Measurements from ENCODE around the gene FRZB. TPM values are rescaled to one million over a fixed set of nuclear protein-coding genes. Genes with fewer than 3 reads are reported as not detected.

The FRZB gene
- total RNA-seq, 1 experiment from 2014 or later, result 1.8 TPM

DNA sequence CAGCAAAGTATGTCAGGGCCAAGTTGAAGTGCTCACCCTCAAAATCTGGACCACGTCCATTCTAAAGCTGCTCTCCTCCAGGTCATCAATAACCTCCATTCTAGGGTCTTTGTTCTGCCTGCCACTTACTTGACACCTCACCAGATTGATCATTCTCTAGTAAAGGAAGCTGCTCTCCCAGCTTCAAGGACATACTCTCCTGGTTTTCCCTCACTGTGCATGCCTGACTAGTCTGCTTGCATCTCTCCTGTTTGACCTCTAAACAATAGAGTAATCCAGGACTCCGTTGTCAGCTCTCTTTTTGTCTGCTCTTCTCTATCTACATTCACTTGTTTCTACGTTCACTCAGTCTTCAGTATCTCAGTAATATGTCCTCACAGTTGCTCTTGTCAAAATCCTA, 59.1 kb downstream of the FRZB start:
- no peak for DNase-seq (ENCODE audit: low spot score)
- TF ChIP-seq EZH2 (IDR thresholded peaks at IDR 0.05; ENCODE audit: borderline replicate concordance, low read depth, low read length, poor library complexity, severe bottlenecking) (no peak), CTCF (conservative IDR thresholded peaks at IDR 0.05; ENCODE audit: low read depth, low read length) (no peak)
- intact Hi-C loops (cut with micrococcal nuclease; ENCODE audit: unreplicated experiment), result no loop called here
- no peaks in the 10 kb centered on the region for H3K27me3 ChIP-seq (replicated peaks; ENCODE audit: insufficient read depth, low read depth, low read length, poor library complexity)
- H3K9me3 ChIP-seq (ENCODE audit: low read depth, low read length, poor library complexity, severe bottlenecking), result no peaks in the 10 kb centered on the region
- H3K27ac ChIP-seq (ENCODE audit: low read depth, low read length, poor library complexity, severe bottlenecking), result no peak overlapping the region
- no TSS peak for BruUV-seq (replicated peaks)
- POLR2A ChIA-PET (ENCODE audit: low non-redundant PET), result no interaction called here
- no peak overlapping the region for H3K4me3 ChIP-seq (ENCODE audit: low read depth, low read length, poor library complexity, severe bottlenecking)
- no peaks in the 10 kb centered on the region for H3K36me3 ChIP-seq (ENCODE audit: insufficient read depth, low read length, poor library complexity, severe bottlenecking)
- no peaks in the 10 kb centered on the region for H3K4me1 ChIP-seq (ENCODE audit: insufficient read depth, low read length, poor library complexity, severe bottlenecking)
- CTCF ChIA-PET, result no interaction called here

DNA sequence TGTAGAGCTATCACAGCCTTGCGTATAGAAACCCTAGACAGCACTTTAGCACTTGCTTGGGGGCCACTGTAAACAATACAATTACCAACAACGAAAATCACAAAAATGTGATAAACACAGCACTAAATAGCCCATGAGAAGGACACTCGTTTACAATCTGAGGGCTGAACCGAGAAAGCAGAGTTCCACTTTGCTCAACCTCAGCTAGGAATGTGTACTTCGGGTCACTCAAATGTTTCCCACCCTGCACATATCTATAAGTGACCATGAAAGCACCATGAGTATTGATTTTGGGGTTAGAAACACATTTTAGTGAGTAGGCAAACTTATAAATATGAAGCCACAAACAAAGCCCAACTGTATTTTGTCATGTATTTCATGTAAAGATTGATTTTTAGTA, 62.3 kb downstream of the FRZB start:
- no peak for DNase-seq (ENCODE audit: low spot score)
- no peaks in the 10 kb centered on the region for H3K36me3 ChIP-seq (ENCODE audit: insufficient read depth, low read length, poor library complexity, severe bottlenecking)
- POLR2A ChIA-PET (ENCODE audit: low non-redundant PET), result no interaction called here
- no peak overlapping the region for H3K4me3 ChIP-seq (ENCODE audit: low read depth, low read length, poor library complexity, severe bottlenecking)
- BruUV-seq (replicated peaks), result no TSS peak
- no peaks in the 10 kb centered on the region for H3K4me1 ChIP-seq (ENCODE audit: insufficient read depth, low read length, poor library complexity, severe bottlenecking)
- no peaks in the 10 kb centered on the region for H3K27me3 ChIP-seq (replicated peaks; ENCODE audit: insufficient read depth, low read depth, low read length, poor library complexity)
- CTCF ChIA-PET, result no interaction called here
- no peaks in the 10 kb centered on the region for H3K9me3 ChIP-seq (ENCODE audit: low read depth, low read length, poor library complexity, severe bottlenecking)
- H3K27ac ChIP-seq (ENCODE audit: low read depth, low read length, poor library complexity, severe bottlenecking), result no peak overlapping the region
- TF ChIP-seq EZH2 (IDR thresholded peaks at IDR 0.05; ENCODE audit: borderline replicate concordance, low read depth, low read length, poor library complexity, severe bottlenecking) (no peak), CTCF (conservative IDR thresholded peaks at IDR 0.05; ENCODE audit: low read depth, low read length) (no peak)
- intact Hi-C loops (cut with micrococcal nuclease; ENCODE audit: unreplicated experiment), result no loop called here

GRCh38 chr2:182798736-182799135, 67.7 kb downstream of the FRZB start:
- no peak for TF ChIP-seq EZH2 (IDR thresholded peaks at IDR 0.05; ENCODE audit: borderline replicate concordance, low read depth, low read length, poor library complexity, severe bottlenecking)
- TF ChIP-seq CTCF (conservative IDR thresholded peaks at IDR 0.05; ENCODE audit: low read depth, low read length), result no peak
- no peak overlapping the region for H3K27ac ChIP-seq (ENCODE audit: low read depth, low read length, poor library complexity, severe bottlenecking)
- intact Hi-C loops (cut with micrococcal nuclease; ENCODE audit: unreplicated experiment), result no loop called here
- H3K36me3 ChIP-seq (ENCODE audit: insufficient read depth, low read length, poor library complexity, severe bottlenecking), result no peaks in the 10 kb centered on the region
- CTCF ChIA-PET, result no interaction called here
- no peak overlapping the region for H3K4me3 ChIP-seq (ENCODE audit: low read depth, low read length, poor library complexity, severe bottlenecking)
- DNase-seq (ENCODE audit: low spot score), result no peak
- no peaks in the 10 kb centered on the region for H3K4me1 ChIP-seq (ENCODE audit: insufficient read depth, low read length, poor library complexity, severe bottlenecking)
- no TSS peak for BruUV-seq (replicated peaks)
- no peaks in the 10 kb centered on the region for H3K27me3 ChIP-seq (replicated peaks; ENCODE audit: insufficient read depth, low read depth, low read length, poor library complexity)
- POLR2A ChIA-PET (ENCODE audit: low non-redundant PET), result no interaction called here
- no peaks in the 10 kb centered on the region for H3K9me3 ChIP-seq (ENCODE audit: low read depth, low read length, poor library complexity, severe bottlenecking)
